ENCODE data around the gene SLC27A3.

SLC27A3 gene

GRCh38 chr1:153775458-153776327 is 486 bp downstream of the SLC27A3 start:
- Histone ChIP-seq H3K4me3 (ENCODE audit: insufficient read depth, low read length, poor library complexity, severe bottlenecking) (peak overlapping the region; percentile 65), H2AFZ (ENCODE audit: low read depth, low read length, severe bottlenecking) (peak overlapping the region; percentile 83), H3K4me2 (ENCODE audit: low read depth, low read length, poor library complexity, severe bottlenecking) (peak overlapping the region; percentile 66), H3F3A (ENCODE audit: insufficient read depth) (peaks cover 4% of the 10 kb centered on the region; the same call in 1 of the 2 replicates), H3K27ac (ENCODE audit: low read depth, low read length) (peak overlapping the region; percentile 64), H3K9me2 (replicated peaks; ENCODE audit: insufficient read depth, low read length) (no peaks in the 10 kb centered on the region), H3K27me3 (ENCODE audit: low read length) (no peaks in the 10 kb centered on the region), H3K79me2 (ENCODE audit: insufficient read depth, low read length) (no peaks in the 10 kb centered on the region), H3K36me3 (ENCODE audit: low read length) (no peaks in the 10 kb centered on the region), H3K9ac (ENCODE audit: low read length) (peak overlapping the region; percentile 70), H3K9me3 (ENCODE audit: insufficient read depth, low read length) (no peaks in the 10 kb centered on the region), H4K20me1 (ENCODE audit: low read depth, low read length) (no peaks in the 10 kb centered on the region)
- TF ChIP-seq CTCF (IDR thresholded peaks at IDR 0.05; ENCODE audit: insufficient read depth, low read length, poor library complexity, severe bottlenecking) (no peak), EZH2phosphoT487 (conservative IDR thresholded peaks at IDR 0.05; ENCODE audit: low read length) (no peak)

- Histone ChIP-seq H3K9me3 (ENCODE audit: insufficient read depth, low read length) (no peaks in the 10 kb centered on the region), H3K4me3 (ENCODE audit: insufficient read depth, low read length, poor library complexity, severe bottlenecking) (peak overlapping the region; percentile 65), H3K9me2 (replicated peaks; ENCODE audit: insufficient read depth, low read length) (no peaks in the 10 kb centered on the region), H2AFZ (ENCODE audit: low read depth, low read length, severe bottlenecking) (no peak overlapping the region), H4K20me1 (ENCODE audit: low read depth, low read length) (no peaks in the 10 kb centered on the region), H3K9ac (ENCODE audit: low read length) (peak overlapping the region; percentile 70), H3K27ac (ENCODE audit: low read depth, low read length) (no peak overlapping the region), H3K79me2 (ENCODE audit: insufficient read depth, low read length) (no peaks in the 10 kb centered on the region), H3K4me2 (ENCODE audit: low read depth, low read length, poor library complexity, severe bottlenecking) (peak overlapping the region; percentile 66), H3K27me3 (ENCODE audit: low read length) (no peaks in the 10 kb centered on the region), H3K36me3 (ENCODE audit: low read length) (no peaks in the 10 kb centered on the region), H3F3A (ENCODE audit: insufficient read depth) (peaks cover 4% of the 10 kb centered on the region; the same call in 1 of the 2 replicates)
- TF ChIP-seq EZH2phosphoT487 (conservative IDR thresholded peaks at IDR 0.05; ENCODE audit: low read length) (no peak), CTCF (IDR thresholded peaks at IDR 0.05; ENCODE audit: insufficient read depth, low read length, poor library complexity, severe bottlenecking) (no peak)
Observed at GRCh38 chr1:153776352-153776751, 1.1 kb downstream of the SLC27A3 start.

- Histone ChIP-seq H3K27ac (ENCODE audit: low read depth, low read length) (no peak overlapping the region), H3K9ac (ENCODE audit: low read length) (no peak overlapping the region), H3K36me3 (ENCODE audit: low read length) (no peaks in the 10 kb centered on the region), H2AFZ (ENCODE audit: low read depth, low read length, severe bottlenecking) (no peak overlapping the region), H3K79me2 (ENCODE audit: insufficient read depth, low read length) (no peaks in the 10 kb centered on the region), H3K4me2 (ENCODE audit: low read depth, low read length, poor library complexity, severe bottlenecking) (no peak overlapping the region), H3F3A (ENCODE audit: insufficient read depth) (peaks cover 4% of the 10 kb centered on the region; the same call in 1 of the 2 replicates), H3K27me3 (ENCODE audit: low read length) (no peaks in the 10 kb centered on the region), H3K9me2 (replicated peaks; ENCODE audit: insufficient read depth, low read length) (no peaks in the 10 kb centered on the region), H3K4me3 (ENCODE audit: insufficient read depth, low read length, poor library complexity, severe bottlenecking) (no peak overlapping the region), H4K20me1 (ENCODE audit: low read depth, low read length) (no peaks in the 10 kb centered on the region), H3K9me3 (ENCODE audit: insufficient read depth, low read length) (no peaks in the 10 kb centered on the region)
- TF ChIP-seq EZH2phosphoT487 (conservative IDR thresholded peaks at IDR 0.05; ENCODE audit: low read length) = no peak
Observed at GRCh38 chr1:153776845-153777370, 1.7 kb downstream of the SLC27A3 start.

- TF ChIP-seq EZH2phosphoT487 (conservative IDR thresholded peaks at IDR 0.05; ENCODE audit: low read length) (no peak), CTCF (IDR thresholded peaks at IDR 0.05; ENCODE audit: insufficient read depth, low read length, poor library complexity, severe bottlenecking) (no peak)
- no peaks in the 10 kb centered on the region for H3K36me3 ChIP-seq (ENCODE audit: low read length)
- no peak overlapping the region for H3K4me2 ChIP-seq (ENCODE audit: low read depth, low read length, poor library complexity, severe bottlenecking)
- no peaks in the 10 kb centered on the region for H3K27me3 ChIP-seq (ENCODE audit: low read length)
- no peak overlapping the region for H3K9ac ChIP-seq (ENCODE audit: low read length)
- H3K4me3 ChIP-seq (ENCODE audit: insufficient read depth, low read length, poor library complexity, severe bottlenecking) = no peak overlapping the region
- H3K27ac ChIP-seq (ENCODE audit: low read depth, low read length) = no peak overlapping the region
- no peaks in the 10 kb centered on the region for H3K79me2 ChIP-seq (ENCODE audit: insufficient read depth, low read length)
- H4K20me1 ChIP-seq (ENCODE audit: low read depth, low read length) = no peaks in the 10 kb centered on the region
- H3F3A ChIP-seq (ENCODE audit: insufficient read depth) = peaks cover 4% of the 10 kb centered on the region; the same call in 1 of the 2 replicates
- no peaks in the 10 kb centered on the region for H3K9me3 ChIP-seq (ENCODE audit: insufficient read depth, low read length)
- H3K9me2 ChIP-seq (replicated peaks; ENCODE audit: insufficient read depth, low read length) = no peaks in the 10 kb centered on the region
- no peak overlapping the region for H2AFZ ChIP-seq (ENCODE audit: low read depth, low read length, severe bottlenecking)
Observed at GRCh38 chr1:153777648-153778047, 2.4 kb downstream of the SLC27A3 start.

All from SU-DHL-6 (cell line).